ENCODE data around the gene SLIT1.
"Not testable (repeated sequence)": the region's sequence is repeated elsewhere in the genome, so short reads cannot be mapped to it uniquely, and the experiment has no call there.

SLIT1 gene

DNA sequence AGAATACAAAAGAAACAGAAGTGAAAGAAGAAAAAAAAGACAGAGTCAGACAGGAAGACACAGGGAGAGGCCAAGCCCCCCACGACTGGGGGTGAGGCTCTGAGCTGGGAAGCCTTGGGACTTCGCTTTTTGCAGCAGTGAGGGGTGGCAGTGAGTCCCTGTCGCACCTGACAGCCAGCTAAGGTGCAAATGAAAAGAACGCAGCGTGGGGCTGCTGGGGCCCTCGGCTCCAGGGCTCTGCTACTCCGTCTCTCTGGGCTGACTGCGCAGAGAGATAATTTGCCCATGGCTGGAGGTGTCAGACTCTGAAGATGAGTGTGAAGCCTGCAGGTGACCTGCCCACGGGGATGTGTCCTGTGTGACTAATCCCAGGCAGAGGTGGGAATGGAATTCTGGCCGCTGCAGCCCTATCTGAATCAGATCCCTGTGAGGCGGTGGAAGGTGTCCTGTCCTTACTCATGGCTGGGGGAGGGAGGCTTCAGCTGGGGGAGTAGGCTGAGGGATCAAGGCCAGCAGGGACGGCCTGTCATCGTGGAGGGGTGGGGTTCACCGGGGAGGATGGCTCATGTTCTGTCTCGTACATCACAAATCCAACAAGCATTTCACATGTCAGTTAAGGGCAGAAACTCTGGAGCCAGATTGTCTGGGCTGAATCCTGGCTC is 96.4 kb downstream of the SLIT1 start:
- Mint-ChIP-seq H3K4me3 (no peak overlapping the region), H3K36me3 (ENCODE audit: low read depth) (no peaks in the 10 kb centered on the region), H3K9me3 (no peaks in the 10 kb centered on the region), H3K27ac (no peak overlapping the region), H3K4me1 (no peaks in the 10 kb centered on the region), H3K27me3 (peaks cover 23% of the 10 kb centered on the region)
- ATAC-seq (no peak), DNase-seq (no peak)

DNA sequence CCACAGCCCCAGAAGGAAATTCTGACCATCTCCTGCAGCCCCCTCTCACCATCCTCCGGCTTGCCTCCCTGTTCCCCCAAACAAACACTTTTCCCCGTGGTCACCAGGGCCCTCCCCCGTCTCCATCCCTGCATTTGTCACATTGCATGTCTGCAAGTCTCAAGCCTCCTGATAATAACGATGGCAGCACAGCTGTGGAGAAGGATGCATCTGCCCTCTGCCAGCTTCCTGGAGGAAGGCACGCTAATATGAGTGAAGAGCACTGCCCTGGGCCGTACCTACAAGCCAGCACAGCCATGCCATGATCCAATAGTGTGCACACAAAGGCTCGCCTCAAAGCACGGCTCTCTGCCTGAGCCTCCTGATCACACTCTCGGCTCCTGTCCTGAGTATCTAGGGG is 98.5 kb downstream of the SLIT1 start:
- DNase-seq, result no peak
- no peaks in the 10 kb centered on the region for H3K4me1 Mint-ChIP-seq
- peaks cover 26% of the 10 kb centered on the region for H3K27me3 Mint-ChIP-seq
- H3K4me3 Mint-ChIP-seq, result no peak overlapping the region
- H3K9me3 Mint-ChIP-seq, result no peaks in the 10 kb centered on the region
- no peak for ATAC-seq
- no peak overlapping the region for H3K27ac Mint-ChIP-seq
- no peaks in the 10 kb centered on the region for H3K36me3 Mint-ChIP-seq (ENCODE audit: low read depth)

- H3K36me3 Mint-ChIP-seq (ENCODE audit: low read depth), result no peaks in the 10 kb centered on the region
- H3K4me3 Mint-ChIP-seq, result no peak overlapping the region
- H3K9me3 Mint-ChIP-seq, result no peaks in the 10 kb centered on the region
- no peak overlapping the region for H3K27ac Mint-ChIP-seq
- ATAC-seq (no peak), DNase-seq (no peak)
- H3K27me3 Mint-ChIP-seq, result peaks cover 33% of the 10 kb centered on the region
- H3K4me1 Mint-ChIP-seq, result no peaks in the 10 kb centered on the region
Measured at GRCh38 chr10:97086530-97086929, 99.2 kb downstream of the SLIT1 start.

GRCh38 chr10:97083228-97083829 is 102.4 kb downstream of the SLIT1 start:
- no peak overlapping the region for H3K27ac Mint-ChIP-seq
- H3K4me3 Mint-ChIP-seq, result no peak overlapping the region
- no peaks in the 10 kb centered on the region for H3K36me3 Mint-ChIP-seq (ENCODE audit: low read depth)
- H3K9me3 Mint-ChIP-seq, result no peaks in the 10 kb centered on the region
- peaks cover 35% of the 10 kb centered on the region for H3K27me3 Mint-ChIP-seq
- no peak for DNase-seq
- no peak for ATAC-seq
- H3K4me1 Mint-ChIP-seq, result no peaks in the 10 kb centered on the region

GRCh38 chr10:97082575-97082974 is 103.2 kb downstream of the SLIT1 start:
- not testable (repeated sequence) for H3K4me1 Mint-ChIP-seq; ATAC-seq; H3K9me3 Mint-ChIP-seq; H3K36me3 Mint-ChIP-seq (ENCODE audit: low read depth); DNase-seq; H3K27ac Mint-ChIP-seq; H3K4me3 Mint-ChIP-seq
- peaks cover 35% of the 10 kb centered on the region for H3K27me3 Mint-ChIP-seq

GRCh38 chr10:97081621-97082235 is 104.0 kb downstream of the SLIT1 start:
- ATAC-seq (peak; percentile 47), DNase-seq (peak; percentile 72)
- H3K4me3 Mint-ChIP-seq, result no peak overlapping the region
- no peaks in the 10 kb centered on the region for H3K4me1 Mint-ChIP-seq
- H3K27ac Mint-ChIP-seq, result no peak overlapping the region
- no peaks in the 10 kb centered on the region for H3K36me3 Mint-ChIP-seq (ENCODE audit: low read depth)
- no peaks in the 10 kb centered on the region for H3K9me3 Mint-ChIP-seq
- peaks cover 34% of the 10 kb centered on the region for H3K27me3 Mint-ChIP-seq

GRCh38 chr10:97080051-97080776 is 105.5 kb downstream of the SLIT1 start:
- no peaks in the 10 kb centered on the region for H3K9me3 Mint-ChIP-seq

GRCh38 chr10:97079448-97079847 is 106.3 kb downstream of the SLIT1 start:
- Mint-ChIP-seq H3K27me3 (peaks cover 28% of the 10 kb centered on the region), H3K9me3 (no peaks in the 10 kb centered on the region), H3K36me3 (ENCODE audit: low read depth) (no peaks in the 10 kb centered on the region)

More at GRCh38 chr10:97080051-97080776, 105.5 kb downstream of the SLIT1 start:
- DNase-seq (no peak), ATAC-seq (no peak)
- Mint-ChIP-seq H3K36me3 (ENCODE audit: low read depth) (no peaks in the 10 kb centered on the region), H3K27ac (no peak overlapping the region), H3K27me3 (peaks cover 28% of the 10 kb centered on the region), H3K4me1 (no peaks in the 10 kb centered on the region), H3K4me3 (no peak overlapping the region)

DNA sequence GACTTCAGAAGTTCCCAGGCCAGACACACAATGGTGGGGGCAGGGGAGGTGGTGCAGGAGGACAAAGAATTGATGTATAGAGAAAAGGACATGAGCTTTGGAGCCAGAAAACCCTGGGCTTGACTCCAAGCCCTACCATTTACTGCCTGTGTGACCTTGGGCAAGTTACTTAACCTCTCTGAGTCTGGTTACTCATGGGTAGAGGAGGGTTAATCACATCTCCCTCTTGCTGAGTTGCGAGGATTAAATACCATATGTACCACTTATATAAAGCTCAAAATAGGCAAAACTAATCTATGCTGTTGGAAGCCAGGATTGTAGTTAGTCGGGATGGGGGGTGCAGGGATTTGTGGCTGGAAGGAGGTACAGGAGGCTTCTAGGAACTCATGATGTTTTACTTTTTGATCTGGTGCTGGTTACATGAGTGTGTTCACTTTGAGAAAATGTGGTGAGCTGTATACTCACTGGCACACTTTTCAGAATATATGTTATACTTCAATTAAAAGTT is 106.8 kb downstream of the SLIT1 start:
- ATAC-seq (no peak), DNase-seq (no peak)
- no peaks in the 10 kb centered on the region for H3K4me1 Mint-ChIP-seq
- no peak overlapping the region for H3K27ac Mint-ChIP-seq
- peaks cover 30% of the 10 kb centered on the region for H3K27me3 Mint-ChIP-seq
- no peak overlapping the region for H3K4me3 Mint-ChIP-seq
- no peaks in the 10 kb centered on the region for H3K36me3 Mint-ChIP-seq (ENCODE audit: low read depth)
- H3K9me3 Mint-ChIP-seq, result no peaks in the 10 kb centered on the region

More at GRCh38 chr10:97079448-97079847, 106.3 kb downstream of the SLIT1 start:
- Mint-ChIP-seq H3K27ac (no peak overlapping the region), H3K4me3 (no peak overlapping the region), H3K4me1 (no peaks in the 10 kb centered on the region)
- DNase-seq, result no peak
- ATAC-seq, result no peak

DNA sequence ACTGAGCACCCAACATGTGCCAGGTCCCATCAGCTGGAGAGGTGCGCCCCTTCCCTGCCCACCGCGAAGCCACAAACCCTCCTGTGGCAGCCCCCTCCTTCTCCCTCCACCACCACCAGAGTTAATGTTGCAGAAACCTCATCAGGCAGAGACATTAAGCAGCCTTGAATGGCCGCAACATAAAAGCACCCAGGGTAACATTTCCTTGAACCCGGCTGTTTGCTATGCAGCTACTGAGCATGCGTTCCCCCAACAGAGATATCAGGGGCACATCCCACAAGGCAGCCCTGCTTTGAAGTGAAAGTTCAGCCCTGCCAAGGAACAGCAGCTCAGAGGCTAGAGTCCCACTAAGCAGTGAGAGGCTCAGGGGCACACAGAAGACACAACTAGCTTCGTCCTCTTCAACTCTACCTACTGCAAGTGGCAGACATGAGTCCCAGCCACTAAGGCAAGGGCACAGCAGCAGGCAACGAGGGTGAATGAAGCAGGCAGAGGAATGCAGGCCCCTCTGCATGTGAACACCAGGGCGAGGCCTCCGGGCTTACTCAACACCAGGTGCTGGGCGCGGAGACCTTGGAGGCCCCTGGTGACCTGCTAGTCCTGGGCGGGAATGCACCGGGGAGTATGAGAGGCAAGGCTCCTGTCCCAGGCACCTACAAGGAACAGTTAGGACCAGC is 107.4 kb downstream of the SLIT1 start:
- ATAC-seq (no peak), DNase-seq (no peak)
- Mint-ChIP-seq H3K4me3 (no peak overlapping the region), H3K36me3 (ENCODE audit: low read depth) (no peaks in the 10 kb centered on the region), H3K27me3 (peaks cover 35% of the 10 kb centered on the region), H3K27ac (no peak overlapping the region), H3K9me3 (no peaks in the 10 kb centered on the region), H3K4me1 (no peaks in the 10 kb centered on the region)

- Mint-ChIP-seq H3K27me3 (peaks cover 35% of the 10 kb centered on the region), H3K27ac (no peak overlapping the region)
Measured at GRCh38 chr10:97076781-97077180, 109.0 kb downstream of the SLIT1 start.

GRCh38 chr10:97075961-97076525 is 109.7 kb downstream of the SLIT1 start:
- Mint-ChIP-seq H3K9me3 (no peaks in the 10 kb centered on the region), H3K36me3 (ENCODE audit: low read depth) (no peaks in the 10 kb centered on the region), H3K4me1 (no peaks in the 10 kb centered on the region), H3K27me3 (peaks cover 34% of the 10 kb centered on the region), H3K4me3 (no peak overlapping the region), H3K27ac (no peak overlapping the region)
- no peak for ATAC-seq
- DNase-seq, result no peak

More at GRCh38 chr10:97076781-97077180, 109.0 kb downstream of the SLIT1 start:
- DNase-seq, result no peak
- Mint-ChIP-seq H3K9me3 (no peaks in the 10 kb centered on the region), H3K36me3 (ENCODE audit: low read depth) (no peaks in the 10 kb centered on the region), H3K4me3 (no peak overlapping the region), H3K4me1 (no peaks in the 10 kb centered on the region)
- ATAC-seq, result no peak

- DNase-seq (no peak), ATAC-seq (no peak)
- H3K27me3 Mint-ChIP-seq, result peaks cover 29% of the 10 kb centered on the region
- no peak overlapping the region for H3K4me3 Mint-ChIP-seq
- no peaks in the 10 kb centered on the region for H3K4me1 Mint-ChIP-seq
- no peaks in the 10 kb centered on the region for H3K36me3 Mint-ChIP-seq (ENCODE audit: low read depth)
- H3K27ac Mint-ChIP-seq, result no peak overlapping the region
- H3K9me3 Mint-ChIP-seq, result no peaks in the 10 kb centered on the region
Measured at GRCh38 chr10:97075421-97075820, 110.3 kb downstream of the SLIT1 start.
